LNCaP clone FGC (cell line): ENCODE data around the gene MYH6.

Experiments
- DNase-seq: peaks from one replicate; pipeline ENCODE4 v3.0.0-alpha.2; 2011; ENCODE audit warnings: low read depth
- H3K4me3 ChIP-seq: 2 replicates; pipeline ENCODE4 v1.5.1; 2011; ENCODE audit warnings: mild to moderate bottlenecking, low read depth, low read length, control low read depth
- CTCF ChIP-seq: IDR thresholded peaks from 2 replicates; pipeline ENCODE4 v1.5.1; 2012; ENCODE audit warnings: mild to moderate bottlenecking; ENCODE audit not compliant: control insufficient read depth, insufficient read depth; ENCODE audit errors: extremely low read depth

Gene MYH6

GRCh38 chr14:23361320-23361719 lies 46.8 kb downstream of the MYH6 start:
- no peak for DNase-seq
- no peak for TF ChIP-seq CTCF
- no peak overlapping the region for H3K4me3 ChIP-seq

DNA sequence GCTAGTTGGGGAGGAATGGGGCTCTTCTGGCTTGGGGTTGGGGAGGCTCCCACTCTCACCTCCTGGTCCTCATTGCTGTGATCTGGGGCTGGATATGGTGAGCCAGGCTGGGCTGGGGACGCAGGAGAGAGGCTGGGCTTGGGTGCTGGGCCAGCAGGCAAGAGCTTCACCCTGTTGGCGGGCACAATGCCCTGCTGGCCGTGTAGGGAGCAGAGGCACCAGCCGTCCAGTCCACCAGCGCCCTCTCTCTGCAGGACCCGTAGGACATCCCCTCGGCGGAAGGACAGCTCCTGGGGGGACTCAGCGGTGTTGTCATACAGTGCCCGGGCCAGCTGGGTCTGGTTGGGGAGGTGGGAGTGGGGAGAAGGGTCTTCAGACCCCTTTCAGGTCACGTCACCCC lies 47.6 kb downstream of the MYH6 start:
- no peak overlapping the region for H3K4me3 ChIP-seq
- DNase-seq = no peak
- peak; percentile 7; the same call in 1 of the 2 replicates for TF ChIP-seq CTCF

- no peak for TF ChIP-seq CTCF
- DNase-seq = no peak
- no peak overlapping the region for H3K4me3 ChIP-seq
Measured at GRCh38 chr14:23359722-23360447, 48.2 kb downstream of the MYH6 start.

DNA sequence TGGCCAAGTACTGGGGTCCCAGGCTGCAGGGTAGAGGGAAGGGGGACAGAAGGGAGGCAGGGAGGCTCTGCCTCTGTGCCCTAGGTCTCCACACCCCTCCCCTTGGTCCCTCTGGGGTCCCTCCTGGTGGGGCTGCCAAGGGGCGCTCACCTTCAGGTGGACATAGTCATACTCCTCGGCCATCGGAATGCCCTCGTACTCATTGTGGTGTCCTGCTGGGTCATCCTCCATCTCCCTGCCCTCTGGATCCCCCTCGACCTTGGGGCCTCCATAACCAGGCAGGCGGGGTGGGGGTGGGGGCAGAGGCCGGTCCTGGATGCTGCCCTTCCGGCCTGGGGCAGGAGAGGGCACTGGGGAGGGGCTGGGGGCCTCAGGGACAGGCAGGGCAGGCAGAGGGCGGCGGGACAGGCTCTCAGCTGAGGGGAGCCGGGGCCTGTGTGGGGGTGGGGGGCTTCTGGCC lies 48.9 kb downstream of the MYH6 start:
- no peak for TF ChIP-seq CTCF
- H3K4me3 ChIP-seq = no peak overlapping the region
- DNase-seq = no peak

DNA sequence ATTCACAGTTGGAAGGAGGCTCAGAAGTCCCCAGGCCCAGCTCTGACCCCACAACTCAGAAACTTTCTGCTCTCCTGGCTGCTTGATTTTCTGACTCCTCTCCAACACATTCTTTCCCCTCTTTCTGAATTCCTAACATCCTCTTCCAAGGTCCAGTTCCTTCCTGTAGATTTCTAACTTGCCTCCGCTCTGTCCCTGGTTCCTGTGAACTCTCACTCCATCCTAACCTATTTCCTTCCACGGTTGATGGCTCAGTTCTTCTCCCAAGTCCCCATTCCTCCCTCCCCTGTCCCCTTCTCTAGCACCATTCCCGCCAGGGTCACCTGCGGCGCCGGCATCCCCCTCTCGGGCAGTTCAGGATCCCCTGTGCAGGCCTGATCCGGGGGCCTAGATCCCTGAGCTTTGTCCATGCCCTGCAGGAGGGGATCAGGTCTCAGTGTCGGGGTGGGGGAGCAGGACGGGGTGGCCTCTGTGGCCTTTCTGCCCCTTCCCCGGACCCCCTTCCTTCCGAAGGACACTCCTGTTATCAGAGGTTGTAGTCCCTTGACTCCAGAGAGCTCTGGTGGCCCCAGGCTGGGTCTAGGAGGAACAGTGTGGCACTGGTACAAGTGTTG lies 49.4 kb downstream of the MYH6 start:
- no peak for DNase-seq
- H3K4me3 ChIP-seq = no peak overlapping the region
- no peak for TF ChIP-seq CTCF

DNA sequence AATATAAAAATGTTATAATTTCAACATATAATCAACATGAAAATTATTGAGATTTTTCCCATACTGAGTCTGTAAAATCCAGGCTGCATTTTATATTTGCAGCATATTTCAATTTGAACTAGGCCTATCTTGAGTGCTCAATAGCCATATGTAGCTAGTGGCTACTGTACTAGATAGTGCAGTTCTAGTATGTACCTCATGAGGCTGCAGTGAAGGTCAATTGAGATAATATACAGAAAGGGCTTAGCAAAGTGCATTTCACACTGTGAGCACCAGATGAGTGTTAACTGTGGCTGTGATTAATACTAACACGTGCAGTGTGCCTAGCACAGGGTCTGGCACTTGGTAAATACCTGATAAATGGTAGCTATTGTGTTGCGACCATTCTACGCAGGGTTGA lies 50.0 kb downstream of the MYH6 start:
- DNase-seq = no peak
- H3K4me3 ChIP-seq = no peak overlapping the region
- no peak for TF ChIP-seq CTCF
